ENCODE measurements around the gene S100A4. TPM values are rescaled to one million over a fixed set of nuclear protein-coding genes. Genes with fewer than 3 reads are reported as not detected.

The S100A4 gene
- total and polyA plus RNA-seq, 2 experiments from 2014 or later, result 14.2 to 36.0 TPM

- Histone ChIP-seq H3K27ac (ENCODE audit: low read depth) (no peak overlapping the region), H3F3A (replicated peaks; ENCODE audit: low read depth) (no peaks in the 10 kb centered on the region), H2AFZ (no peak overlapping the region), H3K4me1 (ENCODE audit: insufficient read depth) (peaks cover 20% of the 10 kb centered on the region), H3K27me3 (ENCODE audit: insufficient read depth) (no peaks in the 10 kb centered on the region), H3K79me2 (replicated peaks; ENCODE audit: insufficient read depth) (no peaks in the 10 kb centered on the region), H3K4me2 (no peak overlapping the region), H4K20me1 (replicated peaks; ENCODE audit: insufficient read depth) (no peaks in the 10 kb centered on the region), H3K9me2 (ENCODE audit: insufficient read depth) (peaks cover 6% of the 10 kb centered on the region; the same call in 1 of the 2 replicates), H3K4me3 (no peak overlapping the region), H3K36me3 (ENCODE audit: insufficient read depth) (no peaks in the 10 kb centered on the region)
- ATAC-seq, result no peak
- TF ChIP-seq ZNF331 (CRISPR knock-in tag; IDR thresholded peaks at IDR 0.05; ENCODE audit: low read depth), result no peak
- TF ChIP-seq, protein P1, sequence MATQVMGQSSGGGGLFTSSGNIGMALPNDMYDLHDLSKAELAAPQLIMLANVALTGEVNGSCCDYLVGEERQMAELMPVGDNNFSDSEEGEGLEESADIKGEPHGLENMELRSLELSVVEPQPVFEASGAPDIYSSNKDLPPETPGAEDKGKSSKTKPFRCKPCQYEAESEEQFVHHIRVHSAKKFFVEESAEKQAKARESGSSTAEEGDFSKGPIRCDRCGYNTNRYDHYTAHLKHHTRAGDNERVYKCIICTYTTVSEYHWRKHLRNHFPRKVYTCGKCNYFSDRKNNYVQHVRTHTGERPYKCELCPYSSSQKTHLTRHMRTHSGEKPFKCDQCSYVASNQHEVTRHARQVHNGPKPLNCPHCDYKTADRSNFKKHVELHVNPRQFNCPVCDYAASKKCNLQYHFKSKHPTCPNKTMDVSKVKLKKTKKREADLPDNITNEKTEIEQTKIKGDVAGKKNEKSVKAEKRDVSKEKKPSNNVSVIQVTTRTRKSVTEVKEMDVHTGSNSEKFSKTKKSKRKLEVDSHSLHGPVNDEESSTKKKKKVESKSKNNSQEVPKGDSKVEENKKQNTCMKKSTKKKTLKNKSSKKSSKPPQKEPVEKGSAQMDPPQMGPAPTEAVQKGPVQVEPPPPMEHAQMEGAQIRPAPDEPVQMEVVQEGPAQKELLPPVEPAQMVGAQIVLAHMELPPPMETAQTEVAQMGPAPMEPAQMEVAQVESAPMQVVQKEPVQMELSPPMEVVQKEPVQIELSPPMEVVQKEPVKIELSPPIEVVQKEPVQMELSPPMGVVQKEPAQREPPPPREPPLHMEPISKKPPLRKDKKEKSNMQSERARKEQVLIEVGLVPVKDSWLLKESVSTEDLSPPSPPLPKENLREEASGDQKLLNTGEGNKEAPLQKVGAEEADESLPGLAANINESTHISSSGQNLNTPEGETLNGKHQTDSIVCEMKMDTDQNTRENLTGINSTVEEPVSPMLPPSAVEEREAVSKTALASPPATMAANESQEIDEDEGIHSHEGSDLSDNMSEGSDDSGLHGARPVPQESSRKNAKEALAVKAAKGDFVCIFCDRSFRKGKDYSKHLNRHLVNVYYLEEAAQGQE (IDR thresholded peaks at IDR 0.05; ENCODE audit: unreplicated experiment), result no peak
- TF ChIP-seq, protein P2, sequence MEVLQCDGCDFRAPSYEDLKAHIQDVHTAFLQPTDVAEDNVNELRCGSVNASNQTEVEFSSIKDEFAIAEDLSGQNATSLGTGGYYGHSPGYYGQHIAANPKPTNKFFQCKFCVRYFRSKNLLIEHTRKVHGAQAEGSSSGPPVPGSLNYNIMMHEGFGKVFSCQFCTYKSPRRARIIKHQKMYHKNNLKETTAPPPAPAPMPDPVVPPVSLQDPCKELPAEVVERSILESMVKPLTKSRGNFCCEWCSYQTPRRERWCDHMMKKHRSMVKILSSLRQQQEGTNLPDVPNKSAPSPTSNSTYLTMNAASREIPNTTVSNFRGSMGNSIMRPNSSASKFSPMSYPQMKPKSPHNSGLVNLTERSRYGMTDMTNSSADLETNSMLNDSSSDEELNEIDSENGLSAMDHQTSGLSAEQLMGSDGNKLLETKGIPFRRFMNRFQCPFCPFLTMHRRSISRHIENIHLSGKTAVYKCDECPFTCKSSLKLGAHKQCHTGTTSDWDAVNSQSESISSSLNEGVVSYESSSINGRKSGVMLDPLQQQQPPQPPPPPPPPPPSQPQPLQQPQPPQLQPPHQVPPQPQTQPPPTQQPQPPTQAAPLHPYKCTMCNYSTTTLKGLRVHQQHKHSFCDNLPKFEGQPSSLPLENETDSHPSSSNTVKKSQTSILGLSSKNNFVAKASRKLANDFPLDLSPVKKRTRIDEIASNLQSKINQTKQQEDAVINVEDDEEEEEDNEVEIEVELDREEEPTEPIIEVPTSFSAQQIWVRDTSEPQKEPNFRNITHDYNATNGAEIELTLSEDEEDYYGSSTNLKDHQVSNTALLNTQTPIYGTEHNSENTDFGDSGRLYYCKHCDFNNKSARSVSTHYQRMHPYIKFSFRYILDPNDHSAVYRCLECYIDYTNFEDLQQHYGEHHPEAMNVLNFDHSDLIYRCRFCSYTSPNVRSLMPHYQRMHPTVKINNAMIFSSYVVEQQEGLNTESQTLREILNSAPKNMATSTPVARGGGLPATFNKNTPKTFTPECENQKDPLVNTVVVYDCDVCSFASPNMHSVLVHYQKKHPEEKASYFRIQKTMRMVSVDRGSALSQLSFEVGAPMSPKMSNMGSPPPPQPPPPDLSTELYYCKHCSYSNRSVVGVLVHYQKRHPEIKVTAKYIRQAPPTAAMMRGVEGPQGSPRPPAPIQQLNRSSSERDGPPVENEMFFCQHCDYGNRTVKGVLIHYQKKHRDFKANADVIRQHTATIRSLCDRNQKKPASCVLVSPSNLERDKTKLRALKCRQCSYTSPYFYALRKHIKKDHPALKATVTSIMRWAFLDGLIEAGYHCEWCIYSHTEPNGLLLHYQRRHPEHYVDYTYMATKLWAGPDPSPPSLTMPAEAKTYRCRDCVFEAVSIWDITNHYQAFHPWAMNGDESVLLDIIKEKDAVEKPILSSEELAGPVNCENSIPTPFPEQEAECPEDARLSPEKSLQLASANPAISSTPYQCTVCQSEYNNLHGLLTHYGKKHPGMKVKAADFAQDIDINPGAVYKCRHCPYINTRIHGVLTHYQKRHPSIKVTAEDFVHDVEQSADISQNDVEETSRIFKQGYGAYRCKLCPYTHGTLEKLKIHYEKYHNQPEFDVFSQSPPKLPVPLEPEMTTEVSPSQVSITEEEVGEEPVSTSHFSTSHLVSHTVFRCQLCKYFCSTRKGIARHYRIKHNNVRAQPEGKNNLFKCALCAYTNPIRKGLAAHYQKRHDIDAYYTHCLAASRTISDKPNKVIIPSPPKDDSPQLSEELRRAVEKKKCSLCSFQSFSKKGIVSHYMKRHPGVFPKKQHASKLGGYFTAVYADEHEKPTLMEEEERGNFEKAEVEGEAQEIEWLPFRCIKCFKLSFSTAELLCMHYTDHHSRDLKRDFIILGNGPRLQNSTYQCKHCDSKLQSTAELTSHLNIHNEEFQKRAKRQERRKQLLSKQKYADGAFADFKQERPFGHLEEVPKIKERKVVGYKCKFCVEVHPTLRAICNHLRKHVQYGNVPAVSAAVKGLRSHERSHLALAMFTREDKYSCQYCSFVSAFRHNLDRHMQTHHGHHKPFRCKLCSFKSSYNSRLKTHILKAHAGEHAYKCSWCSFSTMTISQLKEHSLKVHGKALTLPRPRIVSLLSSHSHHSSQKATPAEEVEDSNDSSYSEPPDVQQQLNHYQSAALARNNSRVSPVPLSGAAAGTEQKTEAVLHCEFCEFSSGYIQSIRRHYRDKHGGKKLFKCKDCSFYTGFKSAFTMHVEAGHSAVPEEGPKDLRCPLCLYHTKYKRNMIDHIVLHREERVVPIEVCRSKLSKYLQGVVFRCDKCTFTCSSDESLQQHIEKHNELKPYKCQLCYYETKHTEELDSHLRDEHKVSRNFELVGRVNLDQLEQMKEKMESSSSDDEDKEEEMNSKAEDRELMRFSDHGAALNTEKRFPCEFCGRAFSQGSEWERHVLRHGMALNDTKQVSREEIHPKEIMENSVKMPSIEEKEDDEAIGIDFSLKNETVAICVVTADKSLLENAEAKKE (CRISPR knock-in tag; IDR thresholded peaks at IDR 0.05), result no peak
- TF ChIP-seq EZH2 (IDR thresholded peaks at IDR 0.05; ENCODE audit: low read depth, unreplicated experiment), result no peak
- TF ChIP-seq, protein P3, sequence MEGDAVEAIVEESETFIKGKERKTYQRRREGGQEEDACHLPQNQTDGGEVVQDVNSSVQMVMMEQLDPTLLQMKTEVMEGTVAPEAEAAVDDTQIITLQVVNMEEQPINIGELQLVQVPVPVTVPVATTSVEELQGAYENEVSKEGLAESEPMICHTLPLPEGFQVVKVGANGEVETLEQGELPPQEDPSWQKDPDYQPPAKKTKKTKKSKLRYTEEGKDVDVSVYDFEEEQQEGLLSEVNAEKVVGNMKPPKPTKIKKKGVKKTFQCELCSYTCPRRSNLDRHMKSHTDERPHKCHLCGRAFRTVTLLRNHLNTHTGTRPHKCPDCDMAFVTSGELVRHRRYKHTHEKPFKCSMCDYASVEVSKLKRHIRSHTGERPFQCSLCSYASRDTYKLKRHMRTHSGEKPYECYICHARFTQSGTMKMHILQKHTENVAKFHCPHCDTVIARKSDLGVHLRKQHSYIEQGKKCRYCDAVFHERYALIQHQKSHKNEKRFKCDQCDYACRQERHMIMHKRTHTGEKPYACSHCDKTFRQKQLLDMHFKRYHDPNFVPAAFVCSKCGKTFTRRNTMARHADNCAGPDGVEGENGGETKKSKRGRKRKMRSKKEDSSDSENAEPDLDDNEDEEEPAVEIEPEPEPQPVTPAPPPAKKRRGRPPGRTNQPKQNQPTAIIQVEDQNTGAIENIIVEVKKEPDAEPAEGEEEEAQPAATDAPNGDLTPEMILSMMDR (conservative IDR thresholded peaks at IDR 0.05; ENCODE audit: low read depth in 2 of 2), result no peak
- TF ChIP-seq CREB1 (CRISPR knock-in tag; IDR thresholded peaks at IDR 0.05; ENCODE audit: low read depth), result no peak
- TF ChIP-seq ETS1 (IDR thresholded peaks at IDR 0.05), result no peak
- no peak for TF ChIP-seq STAT1 (IDR thresholded peaks at IDR 0.05; ENCODE audit: unreplicated experiment)
- no peak for TF ChIP-seq EZH2phosphoT487 (IDR thresholded peaks at IDR 0.05; ENCODE audit: unreplicated experiment)
- no peak overlapping the region for H3K27ac Mint-ChIP-seq
- H3K9me3 Mint-ChIP-seq, result no peaks in the 10 kb centered on the region; the same call in 2 of the 3 replicates
- H3K4me3 Mint-ChIP-seq, result no peak overlapping the region
- DNase-seq (ENCODE audit: low spot score), result no peak
- no peaks in the 10 kb centered on the region for H3K36me3 Mint-ChIP-seq (ENCODE audit: low read depth)
- H3K4me1 Mint-ChIP-seq, result peaks cover 41% of the 10 kb centered on the region
- peaks cover 14% of the 10 kb centered on the region for H3K27me3 Mint-ChIP-seq (ENCODE audit: insufficient read depth, low read depth, poor library complexity)
Measured at GRCh38 chr1:153543736-153544135, 1.9 kb downstream of the S100A4 start.

Measured in GM23338 (cell line).